Tibial nerve (tissue), 3 donors: ENCODE results near the gene LARP6.

ENCODE experiments used
- POLR2A ChIP-seq, 2 donors: fragments of 450-650 bp; IDR thresholded peaks; one replicate each; pipeline ENCODE4 v1.6.1; 2017; ENCODE audit warnings: antibody characterized with exemption in 2 of 2, mild to moderate bottlenecking in 2 of 2, moderate library complexity in 2 of 2
- TF ChIP-seq, protein P1 (sequence below), 5 experiments: fragments of 200-600 bp in 3 of 5; fragments of 450-650 bp in 2 of 5; sonication (generic) in 3 of 5; IDR thresholded peaks; one replicate each; pipeline ENCODE4 v1.5.1; 2016 to 2019; ENCODE audit warnings: antibody characterized with exemption in 5 of 5, mild to moderate bottlenecking in 3 of 5, moderate library complexity in 2 of 5

DNA sequence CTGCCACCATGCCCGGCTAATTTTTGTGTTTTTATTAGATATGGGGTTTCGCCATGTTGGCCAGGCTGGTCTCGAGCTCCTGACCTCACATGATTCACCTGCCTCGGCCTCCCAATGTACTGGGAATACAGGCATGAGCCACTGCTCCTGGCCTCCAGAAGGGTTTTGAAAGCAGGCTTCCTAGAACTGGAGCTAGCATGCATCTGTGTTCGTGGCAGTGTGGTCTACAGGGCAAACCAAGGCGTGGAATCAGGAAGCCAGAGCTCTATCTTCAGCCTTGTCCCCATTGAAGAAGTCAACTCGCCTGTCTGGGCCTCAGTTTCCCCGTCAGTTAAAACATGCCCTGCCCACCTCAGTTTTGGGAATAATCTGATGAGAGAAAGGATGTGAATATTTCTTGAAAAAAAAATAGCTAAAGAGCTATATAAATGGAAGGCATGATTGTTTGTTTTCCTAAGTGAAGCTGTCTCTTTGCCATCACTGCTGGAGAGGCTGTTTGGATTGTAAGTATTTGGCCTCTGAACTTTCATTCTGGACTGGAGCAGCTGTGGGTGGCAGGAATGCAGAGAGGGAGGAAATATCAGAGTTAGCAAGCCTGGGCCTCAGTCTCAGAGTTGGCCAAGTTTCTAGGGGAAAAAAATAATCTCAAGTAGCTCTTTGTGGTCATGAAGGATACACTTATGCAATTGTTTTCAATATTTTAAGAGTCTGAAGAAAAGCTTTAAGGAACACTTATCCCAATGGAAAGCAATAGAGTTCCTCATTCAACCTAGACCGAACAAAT, 54.1 kb downstream of the LARP6 start:
- TF ChIP-seq, protein P1, sequence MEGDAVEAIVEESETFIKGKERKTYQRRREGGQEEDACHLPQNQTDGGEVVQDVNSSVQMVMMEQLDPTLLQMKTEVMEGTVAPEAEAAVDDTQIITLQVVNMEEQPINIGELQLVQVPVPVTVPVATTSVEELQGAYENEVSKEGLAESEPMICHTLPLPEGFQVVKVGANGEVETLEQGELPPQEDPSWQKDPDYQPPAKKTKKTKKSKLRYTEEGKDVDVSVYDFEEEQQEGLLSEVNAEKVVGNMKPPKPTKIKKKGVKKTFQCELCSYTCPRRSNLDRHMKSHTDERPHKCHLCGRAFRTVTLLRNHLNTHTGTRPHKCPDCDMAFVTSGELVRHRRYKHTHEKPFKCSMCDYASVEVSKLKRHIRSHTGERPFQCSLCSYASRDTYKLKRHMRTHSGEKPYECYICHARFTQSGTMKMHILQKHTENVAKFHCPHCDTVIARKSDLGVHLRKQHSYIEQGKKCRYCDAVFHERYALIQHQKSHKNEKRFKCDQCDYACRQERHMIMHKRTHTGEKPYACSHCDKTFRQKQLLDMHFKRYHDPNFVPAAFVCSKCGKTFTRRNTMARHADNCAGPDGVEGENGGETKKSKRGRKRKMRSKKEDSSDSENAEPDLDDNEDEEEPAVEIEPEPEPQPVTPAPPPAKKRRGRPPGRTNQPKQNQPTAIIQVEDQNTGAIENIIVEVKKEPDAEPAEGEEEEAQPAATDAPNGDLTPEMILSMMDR (IDR thresholded peaks at IDR 0.05), result no peak
- TF ChIP-seq POLR2A (IDR thresholded peaks at IDR 0.05), result no peak
